ENCODE results near the gene KCNMA1. TPM values are rescaled to one million over a fixed set of nuclear protein-coding genes. Genes with fewer than 3 reads are reported as not detected.

KCNMA1 gene
- total and polyA plus RNA-seq, 10 donors, result 9.3 to 114 (median 51.5) TPM

DNA sequence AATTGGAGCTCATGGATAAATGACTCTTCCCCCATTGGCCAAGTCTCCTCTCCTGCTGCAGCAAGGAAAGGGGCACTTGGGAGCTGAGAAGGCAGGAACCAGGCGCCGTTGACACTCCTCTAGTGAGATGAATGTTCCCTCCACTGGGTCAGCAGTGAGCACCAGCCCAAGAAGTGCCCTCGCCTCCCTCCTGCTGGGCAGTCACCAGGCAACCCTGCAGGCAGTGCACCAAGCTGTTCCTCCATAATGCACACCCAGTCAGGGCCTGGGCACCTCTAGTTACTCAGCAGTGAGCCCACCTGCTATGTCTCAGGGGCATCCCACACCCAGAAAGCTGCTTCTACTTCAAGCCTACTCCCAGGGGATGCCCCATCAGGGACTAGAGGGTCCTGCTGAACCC, 84.3 kb downstream of the KCNMA1 start:
- H3K27ac ChIP-seq, result peak overlapping the region in 7 of 8 donors; percentile 51 to 94 (median 81)

DNA sequence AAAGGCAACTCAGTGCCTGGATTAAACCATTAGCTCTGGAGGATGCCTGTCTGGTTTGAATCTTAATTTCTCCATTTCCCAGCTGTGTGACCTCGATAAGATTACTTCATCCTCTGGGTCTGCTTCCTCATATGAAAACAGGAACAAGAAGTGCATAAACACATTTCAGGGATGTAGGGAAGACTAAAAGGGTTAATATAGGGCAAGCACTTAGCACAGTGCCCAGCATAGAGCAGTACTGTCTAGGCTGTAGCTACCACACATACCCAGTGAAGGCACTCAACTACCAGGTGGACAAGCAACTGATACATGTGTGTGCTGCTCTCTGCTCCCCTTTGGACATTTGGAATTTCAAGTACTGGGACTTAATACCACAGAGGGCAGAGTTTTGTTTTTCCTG, 85.4 kb downstream of the KCNMA1 start:
- DNase-seq, result no peak
- peaks cover 0 to 23% (median 0%) of the 10 kb centered on the region in 6 donors for H3K4me1 ChIP-seq
- WGBS, 5 donors, result 18 to 57% (median 38%) methylated on average over 1 of the region's 1 CpG
- H3K9me3 ChIP-seq, result no peaks in the 10 kb centered on the region
- intact Hi-C loops (cut with DNase I; ENCODE audit: low total_unique reads), result no loop called here
- no peaks in the 10 kb centered on the region for H3K36me3 ChIP-seq
- peak overlapping the region in 7 of 8 donors; percentile 9 to 94 (median 81) for H3K27ac ChIP-seq
- H3K27me3 ChIP-seq (replicated peaks in 1 of 7), result no peaks in the 10 kb centered on the region
- H3K4me3 ChIP-seq, result peak overlapping the region in 1 of 8 donors; percentile 7
- peak in 1 of 3 donors; percentile 75 for TF ChIP-seq POLR2AphosphoS5 (IDR thresholded peaks at IDR 0.05)
- no peak for TF ChIP-seq POLR2A (IDR thresholded peaks at IDR 0.05)

More for the DNA sequence above, 84.3 kb downstream of the KCNMA1 start:
- WGBS, 5 donors, result 55 to 89% (median 70%) methylated on average over 3 of the region's 3 CpGs
- peak overlapping the region in 1 of 8 donors; percentile 18 for H3K4me3 ChIP-seq
- TF ChIP-seq POLR2AphosphoS5 (IDR thresholded peaks at IDR 0.05) (peak in 1 of 3 donors; percentile 13), POLR2A (IDR thresholded peaks at IDR 0.05) (no peak)
- TF ChIP-seq, protein P1, sequence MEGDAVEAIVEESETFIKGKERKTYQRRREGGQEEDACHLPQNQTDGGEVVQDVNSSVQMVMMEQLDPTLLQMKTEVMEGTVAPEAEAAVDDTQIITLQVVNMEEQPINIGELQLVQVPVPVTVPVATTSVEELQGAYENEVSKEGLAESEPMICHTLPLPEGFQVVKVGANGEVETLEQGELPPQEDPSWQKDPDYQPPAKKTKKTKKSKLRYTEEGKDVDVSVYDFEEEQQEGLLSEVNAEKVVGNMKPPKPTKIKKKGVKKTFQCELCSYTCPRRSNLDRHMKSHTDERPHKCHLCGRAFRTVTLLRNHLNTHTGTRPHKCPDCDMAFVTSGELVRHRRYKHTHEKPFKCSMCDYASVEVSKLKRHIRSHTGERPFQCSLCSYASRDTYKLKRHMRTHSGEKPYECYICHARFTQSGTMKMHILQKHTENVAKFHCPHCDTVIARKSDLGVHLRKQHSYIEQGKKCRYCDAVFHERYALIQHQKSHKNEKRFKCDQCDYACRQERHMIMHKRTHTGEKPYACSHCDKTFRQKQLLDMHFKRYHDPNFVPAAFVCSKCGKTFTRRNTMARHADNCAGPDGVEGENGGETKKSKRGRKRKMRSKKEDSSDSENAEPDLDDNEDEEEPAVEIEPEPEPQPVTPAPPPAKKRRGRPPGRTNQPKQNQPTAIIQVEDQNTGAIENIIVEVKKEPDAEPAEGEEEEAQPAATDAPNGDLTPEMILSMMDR (IDR thresholded peaks at IDR 0.05 in 8 of 11, conservative IDR thresholded peaks at IDR 0.05 in 3 of 11), result no peak
- no peak for DNase-seq
- H3K9me3 ChIP-seq, result no peaks in the 10 kb centered on the region
- no peaks in the 10 kb centered on the region for H3K36me3 ChIP-seq
- intact Hi-C loops (cut with DNase I; ENCODE audit: low total_unique reads), result no loop called here
- no peaks in the 10 kb centered on the region for H3K27me3 ChIP-seq (replicated peaks in 1 of 7)
- H3K4me1 ChIP-seq, result peaks cover 0 to 23% (median 0%) of the 10 kb centered on the region in 6 donors

DNA sequence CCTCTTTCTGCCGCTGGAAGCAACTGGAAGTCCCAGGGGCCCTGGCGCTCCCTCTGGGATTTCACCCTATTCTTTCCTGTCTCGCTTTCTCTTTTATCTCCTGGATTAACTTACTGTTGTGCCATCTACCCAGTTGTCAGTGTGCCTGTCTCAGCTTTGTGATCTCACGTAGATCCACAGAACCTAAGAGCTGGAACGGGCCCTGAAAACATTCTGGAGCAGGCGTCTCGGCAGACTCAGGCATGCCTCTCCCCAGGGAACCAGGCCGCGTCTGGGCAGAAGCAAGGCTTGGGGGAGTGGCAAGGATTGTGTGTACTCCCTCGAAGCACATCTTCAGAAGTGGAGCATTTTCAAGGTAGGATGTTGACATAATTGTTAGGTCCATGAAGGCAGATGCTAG, 87.2 kb downstream of the KCNMA1 start:
- intact Hi-C loops (cut with DNase I; ENCODE audit: low total_unique reads), result no loop called here
- Histone ChIP-seq H3K9me3 (no peaks in the 10 kb centered on the region), H3K36me3 (no peaks in the 10 kb centered on the region), H3K27ac (peak overlapping the region in 2 of 8 donors; percentile 27 to 35), H3K4me3 (no peak overlapping the region), H3K27me3 (replicated peaks in 1 of 7) (no peaks in the 10 kb centered on the region), H3K4me1 (peaks cover 0 to 23% (median 0%) of the 10 kb centered on the region in 6 donors)
- TF ChIP-seq POLR2A (IDR thresholded peaks at IDR 0.05) (no peak), POLR2AphosphoS5 (IDR thresholded peaks at IDR 0.05) (no peak)
- TF ChIP-seq, protein P1 (IDR thresholded peaks at IDR 0.05 in 8 of 11, conservative IDR thresholded peaks at IDR 0.05 in 3 of 11), result no peak
- no peak for DNase-seq
- WGBS, 5 donors, result 87 to 94% (median 88%) methylated on average over 10 of the region's 10 CpGs

DNA sequence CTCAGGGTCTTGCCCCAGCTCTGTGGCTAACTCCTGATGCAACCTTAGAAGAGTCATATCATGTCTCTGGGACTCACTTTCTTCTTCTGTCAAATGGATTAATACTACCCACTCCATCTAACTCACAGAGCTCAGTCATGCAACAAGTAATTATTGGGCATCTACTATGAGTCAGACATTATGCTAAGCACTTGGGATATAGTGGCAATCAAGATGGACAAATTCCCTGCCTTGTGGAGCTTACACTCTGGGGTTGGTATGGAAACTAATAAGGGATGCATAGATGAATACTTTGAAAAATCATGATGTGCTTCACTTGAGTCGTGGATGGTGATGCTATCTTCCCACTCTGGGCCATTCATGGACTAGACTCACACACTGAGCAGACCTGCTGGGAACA, 88.9 kb downstream of the KCNMA1 start:
- WGBS, 5 donors, result 67 to 96% (median 76%) methylated on average over 1 of the region's 1 CpG
- H3K9me3 ChIP-seq, result no peaks in the 10 kb centered on the region
- DNase-seq, result no peak
- H3K4me3 ChIP-seq, result no peak overlapping the region
- H3K27ac ChIP-seq, result no peak overlapping the region
- H3K27me3 ChIP-seq (replicated peaks in 1 of 7), result no peaks in the 10 kb centered on the region
- TF ChIP-seq, protein P1 (IDR thresholded peaks at IDR 0.05 in 8 of 11, conservative IDR thresholded peaks at IDR 0.05 in 3 of 11), result no peak
- TF ChIP-seq POLR2AphosphoS5 (IDR thresholded peaks at IDR 0.05) (no peak), POLR2A (IDR thresholded peaks at IDR 0.05) (no peak)
- intact Hi-C loops (cut with DNase I; ENCODE audit: low total_unique reads), result no loop called here
- no peaks in the 10 kb centered on the region for H3K36me3 ChIP-seq
- peaks cover 0 to 19% (median 0%) of the 10 kb centered on the region in 6 donors for H3K4me1 ChIP-seq
